HG03457 (cell line): ENCODE measurements around the gene SFXN1.

Experiments used
- ATAC-seq: cut with Tn5 transposase; IDR thresholded peaks from one replicate; pipeline ENCODE4 v1.9.1; 2021; ENCODE audit warnings: moderate number of reproducible peaks; ENCODE audit not compliant: unreplicated experiment

The SFXN1 gene

GRCh38 chr5:175567954-175568353 lies 89.6 kb downstream of the SFXN1 start:
- ATAC-seq = no peak

DNA sequence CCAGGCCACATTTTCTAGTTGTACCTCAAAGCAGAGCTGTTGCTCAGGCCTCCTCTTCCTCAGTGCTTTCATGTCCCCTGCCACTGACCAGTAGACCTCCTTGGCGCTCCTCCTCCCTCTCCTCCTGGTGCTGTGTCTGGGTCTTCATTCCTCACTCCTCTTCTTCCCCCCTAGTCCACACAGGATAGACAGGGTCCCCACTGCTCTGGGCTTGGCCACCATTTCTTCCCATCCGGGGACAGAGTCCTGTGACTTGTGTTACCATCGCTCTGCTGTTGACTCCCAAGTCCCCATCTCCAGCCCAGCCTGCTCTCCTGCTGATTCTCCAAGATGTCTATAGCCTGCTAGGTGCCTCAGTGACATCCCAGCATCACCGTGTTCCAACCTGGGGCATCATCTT lies 91.3 kb downstream of the SFXN1 start:
- ATAC-seq = no peak

- no peak for ATAC-seq
Observed at GRCh38 chr5:175572886-175573285, 94.5 kb downstream of the SFXN1 start.

- ATAC-seq = no peak
Observed at GRCh38 chr5:175573493-175574269, 95.3 kb downstream of the SFXN1 start.

GRCh38 chr5:175575301-175575700 lies 96.9 kb downstream of the SFXN1 start:
- ATAC-seq = no peak

DNA sequence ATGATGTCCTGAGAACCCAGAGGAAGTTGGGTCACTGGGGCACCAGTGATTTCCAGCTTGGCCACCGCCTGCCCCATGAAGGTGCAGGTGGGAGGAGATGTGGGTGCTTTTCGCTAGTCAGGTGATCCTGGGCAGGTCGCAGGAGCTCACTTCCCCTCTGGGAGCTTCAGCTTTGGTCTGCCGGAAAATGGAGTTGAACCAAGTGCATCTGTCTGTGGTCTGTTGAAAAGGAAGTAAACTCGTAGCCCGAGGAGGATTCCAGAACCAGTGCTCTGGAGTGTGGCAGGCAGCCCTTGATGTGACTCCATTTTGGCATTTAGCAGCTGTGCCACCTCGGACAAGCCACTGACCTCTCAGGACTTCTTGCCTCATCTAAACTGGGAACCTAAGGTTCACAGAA lies 97.7 kb downstream of the SFXN1 start:
- ATAC-seq = no peak

DNA sequence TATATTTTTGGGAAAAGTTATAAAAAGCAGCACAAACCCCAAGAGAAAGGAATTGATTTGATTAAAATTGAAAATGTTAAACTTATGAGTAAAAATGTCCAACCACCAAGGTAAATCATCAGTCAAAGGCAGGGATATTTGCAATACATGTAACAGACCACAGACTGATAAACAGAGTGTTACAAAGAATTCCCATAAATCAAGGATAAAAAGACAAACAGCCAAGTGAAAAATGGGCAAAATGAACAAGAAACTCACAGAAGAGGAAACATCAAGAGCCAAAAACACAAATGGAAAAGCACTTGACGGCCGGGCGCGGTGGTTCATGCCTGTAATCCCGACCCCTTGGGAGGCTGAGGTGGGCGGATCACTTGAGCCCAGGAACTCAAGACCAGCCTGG lies 98.2 kb downstream of the SFXN1 start:
- no peak for ATAC-seq
